Chondrocyte (in vitro differentiated cells): ENCODE measurements around the gene SGSM2. TPM values are rescaled to one million over a fixed set of nuclear protein-coding genes. Genes with fewer than 3 reads are reported as not detected.
A peak's percentile ranks its signal among the peaks of the same experiment; 100 is the strongest.

Experiments used
- DNase-seq: peaks from one replicate; pipeline ENCODE4 v3.0.0; 2021; ENCODE audit warnings: mixed read lengths, low spot score
- H3K27ac Mint-ChIP-seq: one replicate; pipeline ENCODE4 v1.8.0; 2021; ENCODE audit warnings: mild to moderate bottlenecking, moderate library complexity, mixed read lengths; ENCODE audit not compliant: unreplicated experiment
- H3K27me3 Mint-ChIP-seq: 2 replicates; pipeline ENCODE4 v1.8.0; 2021; ENCODE audit warnings: low read depth, mixed read lengths
- H3K36me3 Mint-ChIP-seq: 2 replicates; pipeline ENCODE4 v1.8.0; 2021; ENCODE audit warnings: low read depth, mixed read lengths
- H3K4me1 Mint-ChIP-seq: 2 replicates; pipeline ENCODE4 v1.8.0; 2021; ENCODE audit warnings: low read depth, mild to moderate bottlenecking, mixed read lengths
- H3K4me3 Mint-ChIP-seq: one replicate; pipeline ENCODE4 v1.8.0; 2021; ENCODE audit warnings: mild to moderate bottlenecking, moderate library complexity, mixed read lengths; ENCODE audit not compliant: unreplicated experiment
- H3K9me3 Mint-ChIP-seq: 2 replicates; pipeline ENCODE4 v1.8.0; 2021; ENCODE audit warnings: low read depth, mixed read lengths
- total RNA-seq: library from RNA; stranded (reverse); gene quantifications from 3 replicates; pipeline ENCODE4 v1.2.1, GENCODE V29; 2021
- TF ChIP-seq, protein P1 (sequence below): fragments of 200-600 bp; sonication (generic); IDR thresholded peaks from 2 replicates; pipeline ENCODE4 v1.5.0; 2021; ENCODE audit warnings: antibody characterized with exemption, mild to moderate bottlenecking, moderate library complexity

The SGSM2 gene
- total RNA-seq, 1 donor from 2014 or later = 43.2 TPM

DNA sequence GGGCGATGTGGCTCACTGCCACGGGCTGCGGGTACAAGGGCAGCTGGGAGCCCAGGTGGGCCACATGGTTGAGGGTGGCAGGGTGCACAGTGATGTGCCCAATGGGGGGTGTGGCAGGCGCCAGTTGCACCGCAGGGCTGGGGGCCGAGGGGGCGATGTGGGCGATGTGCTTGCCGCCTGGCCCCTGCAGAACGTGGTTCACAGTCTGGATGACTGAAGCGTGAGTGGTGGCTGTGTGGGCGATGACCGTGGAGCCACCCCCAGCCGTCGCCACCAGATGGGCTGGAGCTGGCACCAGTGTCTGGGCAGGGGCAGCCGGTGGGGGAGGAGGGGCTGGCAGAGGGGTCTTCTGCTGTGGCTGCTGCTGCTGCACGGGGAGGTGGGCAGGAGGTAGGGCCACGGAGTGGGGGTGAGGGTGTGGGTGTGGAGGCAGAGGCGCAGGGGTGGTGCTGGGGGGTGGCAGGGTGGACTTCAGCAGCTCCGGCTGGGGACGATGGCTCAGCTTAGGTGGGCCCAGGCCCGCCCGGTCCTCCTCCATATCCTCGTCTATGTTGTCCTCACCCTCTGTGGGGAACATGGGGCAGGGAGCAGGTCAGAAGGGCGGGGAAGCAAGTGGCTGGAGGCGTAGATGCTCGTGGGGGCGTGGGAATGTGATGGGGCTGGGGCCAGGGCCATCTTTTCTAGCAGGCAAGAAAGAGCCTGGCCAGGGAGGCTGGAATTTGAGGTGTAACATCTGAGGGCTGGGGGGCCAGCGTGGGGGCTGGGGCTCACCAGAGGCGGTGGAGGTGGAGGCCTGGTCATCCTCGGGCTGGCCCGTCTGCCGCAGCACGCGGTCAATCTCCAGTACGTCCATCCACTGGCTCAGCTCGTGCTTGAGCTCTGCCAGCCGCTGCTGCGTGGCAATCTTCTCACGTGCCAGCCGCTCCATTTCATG, 50.1 kb downstream of the SGSM2 start:
- no peak overlapping the region for H3K4me3 Mint-ChIP-seq
- H3K27me3 Mint-ChIP-seq = no peaks in the 10 kb centered on the region
- H3K4me1 Mint-ChIP-seq = peaks cover 20% of the 10 kb centered on the region
- H3K36me3 Mint-ChIP-seq = peaks cover 6% of the 10 kb centered on the region
- no peak overlapping the region for H3K27ac Mint-ChIP-seq
- H3K9me3 Mint-ChIP-seq = no peaks in the 10 kb centered on the region
- TF ChIP-seq, protein P1, sequence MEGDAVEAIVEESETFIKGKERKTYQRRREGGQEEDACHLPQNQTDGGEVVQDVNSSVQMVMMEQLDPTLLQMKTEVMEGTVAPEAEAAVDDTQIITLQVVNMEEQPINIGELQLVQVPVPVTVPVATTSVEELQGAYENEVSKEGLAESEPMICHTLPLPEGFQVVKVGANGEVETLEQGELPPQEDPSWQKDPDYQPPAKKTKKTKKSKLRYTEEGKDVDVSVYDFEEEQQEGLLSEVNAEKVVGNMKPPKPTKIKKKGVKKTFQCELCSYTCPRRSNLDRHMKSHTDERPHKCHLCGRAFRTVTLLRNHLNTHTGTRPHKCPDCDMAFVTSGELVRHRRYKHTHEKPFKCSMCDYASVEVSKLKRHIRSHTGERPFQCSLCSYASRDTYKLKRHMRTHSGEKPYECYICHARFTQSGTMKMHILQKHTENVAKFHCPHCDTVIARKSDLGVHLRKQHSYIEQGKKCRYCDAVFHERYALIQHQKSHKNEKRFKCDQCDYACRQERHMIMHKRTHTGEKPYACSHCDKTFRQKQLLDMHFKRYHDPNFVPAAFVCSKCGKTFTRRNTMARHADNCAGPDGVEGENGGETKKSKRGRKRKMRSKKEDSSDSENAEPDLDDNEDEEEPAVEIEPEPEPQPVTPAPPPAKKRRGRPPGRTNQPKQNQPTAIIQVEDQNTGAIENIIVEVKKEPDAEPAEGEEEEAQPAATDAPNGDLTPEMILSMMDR = no peak
- DNase-seq = no peak

DNA sequence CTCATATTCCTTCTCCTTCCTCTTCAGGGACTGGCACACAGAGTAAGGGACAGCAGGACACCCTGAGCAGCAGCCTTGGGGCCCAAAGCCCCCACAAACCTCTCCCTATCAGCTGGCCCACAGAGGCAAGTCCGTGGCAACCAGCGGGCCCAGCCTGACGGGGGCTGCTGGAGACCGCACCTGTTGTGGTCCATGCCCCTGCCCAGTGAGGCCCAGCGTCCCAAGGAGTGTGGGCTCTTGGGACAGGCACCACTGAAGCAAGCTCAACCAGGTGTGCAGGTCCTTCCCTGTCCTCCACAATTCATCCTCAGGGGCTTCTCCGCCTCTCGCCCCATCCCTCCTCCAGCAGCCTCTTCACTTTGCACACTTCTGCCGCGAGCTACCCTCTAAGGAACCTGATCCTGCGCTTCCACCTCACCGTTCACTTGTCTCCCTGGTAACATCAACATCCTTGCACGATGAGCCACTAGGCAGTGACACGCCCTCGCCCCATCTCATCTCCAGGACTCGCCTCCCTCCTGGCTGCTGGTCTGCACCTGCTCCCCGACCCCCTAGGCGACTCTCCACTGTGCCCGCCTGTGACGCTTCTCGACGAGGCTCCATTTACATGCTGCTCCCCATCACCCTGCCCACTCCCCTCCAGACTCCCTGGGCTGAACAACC, 50.9 kb downstream of the SGSM2 start:
- no peak for DNase-seq
- H3K9me3 Mint-ChIP-seq = no peaks in the 10 kb centered on the region
- H3K4me1 Mint-ChIP-seq = peaks cover 22% of the 10 kb centered on the region
- no peaks in the 10 kb centered on the region for H3K27me3 Mint-ChIP-seq
- TF ChIP-seq, protein P1 = no peak
- no peak overlapping the region for H3K27ac Mint-ChIP-seq
- peaks cover 6% of the 10 kb centered on the region for H3K36me3 Mint-ChIP-seq
- H3K4me3 Mint-ChIP-seq = no peak overlapping the region

GRCh38 chr17:2388683-2389055, 51.4 kb downstream of the SGSM2 start:
- no peaks in the 10 kb centered on the region for H3K27me3 Mint-ChIP-seq
- peaks cover 18% of the 10 kb centered on the region for H3K4me1 Mint-ChIP-seq
- H3K9me3 Mint-ChIP-seq = no peaks in the 10 kb centered on the region
- H3K36me3 Mint-ChIP-seq = peaks cover 6% of the 10 kb centered on the region
- H3K4me3 Mint-ChIP-seq = no peak overlapping the region
- no peak for DNase-seq
- no peak overlapping the region for H3K27ac Mint-ChIP-seq
- TF ChIP-seq, protein P1 = no peak

DNA sequence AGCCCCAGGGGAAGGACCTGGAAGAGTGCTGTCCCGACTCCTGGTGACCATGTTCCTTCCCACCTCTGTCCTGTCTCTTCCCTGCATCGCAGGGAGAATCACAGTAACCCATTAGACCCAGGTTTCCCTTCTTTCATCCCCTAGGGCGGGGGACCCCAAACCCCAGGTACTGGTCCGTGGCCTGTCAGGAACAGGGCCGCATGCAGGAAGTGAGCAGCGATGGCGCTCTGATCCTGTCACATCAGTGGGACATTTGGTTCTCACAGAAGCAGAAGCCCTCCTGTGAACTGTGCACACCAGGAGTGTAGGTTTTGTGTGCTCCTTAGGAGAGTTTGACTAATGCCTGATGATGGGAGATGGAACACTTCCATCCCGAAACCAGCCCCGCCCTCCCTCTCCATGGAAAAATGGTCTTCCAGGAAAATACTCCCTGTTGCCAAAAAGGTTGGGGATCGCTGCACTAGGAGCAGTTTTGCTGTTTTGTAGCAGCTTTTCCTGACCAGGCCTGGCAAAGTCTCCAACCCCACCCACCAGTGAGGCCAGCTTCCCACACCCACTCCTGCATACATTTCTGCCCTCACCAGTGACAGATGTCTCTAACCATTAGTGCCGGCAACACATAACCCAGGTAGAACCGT, 53.0 kb downstream of the SGSM2 start:
- Mint-ChIP-seq H3K4me1 (peaks cover 21% of the 10 kb centered on the region), H3K27ac (peak overlapping the region; percentile 29), H3K4me3 (no peak overlapping the region), H3K27me3 (no peaks in the 10 kb centered on the region), H3K36me3 (peaks cover 6% of the 10 kb centered on the region), H3K9me3 (no peaks in the 10 kb centered on the region)
- TF ChIP-seq, protein P1 = no peak
- DNase-seq = no peak

DNA sequence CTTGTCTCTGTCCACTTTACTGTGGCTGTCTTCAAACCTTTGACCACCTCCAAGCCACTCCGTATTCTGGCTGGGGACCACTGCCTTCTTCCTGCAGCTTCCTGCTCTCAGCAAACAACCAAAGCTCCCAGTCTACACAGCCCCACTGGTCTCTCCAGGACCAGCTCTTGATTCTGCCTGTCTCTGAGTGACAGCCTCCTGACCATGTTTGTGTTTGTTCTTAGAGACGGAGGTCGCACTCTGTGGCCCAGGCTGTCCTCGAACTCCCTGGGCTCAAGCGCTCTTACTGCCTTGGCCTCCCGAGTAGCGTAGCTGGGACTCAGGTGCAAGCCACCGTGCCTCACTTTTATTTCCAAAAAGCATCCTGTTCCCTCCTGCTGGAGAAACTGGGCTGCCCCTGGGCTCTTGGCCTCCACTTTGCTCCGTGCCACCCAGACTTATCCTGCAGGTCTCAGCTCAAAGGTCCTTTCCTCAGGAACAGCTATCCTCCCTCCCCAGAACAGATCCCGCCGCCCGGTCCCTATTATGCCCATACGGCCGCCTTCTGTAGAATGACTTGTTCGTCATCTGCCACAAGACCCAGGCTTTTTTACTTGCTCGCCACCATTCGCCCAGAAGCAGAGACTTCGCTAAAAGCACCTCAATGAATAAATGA, 54.4 kb downstream of the SGSM2 start:
- no peaks in the 10 kb centered on the region for H3K27me3 Mint-ChIP-seq
- peak overlapping the region; percentile 96 for H3K27ac Mint-ChIP-seq
- TF ChIP-seq, protein P1 = no peak
- peaks cover 6% of the 10 kb centered on the region for H3K36me3 Mint-ChIP-seq
- no peak for DNase-seq
- peak overlapping the region; percentile 81 for H3K4me3 Mint-ChIP-seq
- H3K9me3 Mint-ChIP-seq = no peaks in the 10 kb centered on the region
- H3K4me1 Mint-ChIP-seq = peaks cover 34% of the 10 kb centered on the region
